Measurements from ENCODE around the gene ZFPM1. TPM values are rescaled to one million over a fixed set of nuclear protein-coding genes. Genes with fewer than 3 reads are reported as not detected.

Gene ZFPM1
- total RNA-seq, 2 experiments from 2014 or later, result 2.1 to 14.2 TPM

GRCh38 chr16:88449267-88449561, 3.9 kb upstream of the ZFPM1 start:
- TF ChIP-seq CTCF (conservative IDR thresholded peaks at IDR 0.05; ENCODE audit: low read length) (no peak), EZH2phosphoT487 (IDR thresholded peaks at IDR 0.05; ENCODE audit: borderline replicate concordance, low read depth, low read length) (no peak)
- Histone ChIP-seq H3K9me2 (ENCODE audit: insufficient read depth, low read length) (no peaks in the 10 kb centered on the region), H3K79me2 (ENCODE audit: insufficient read depth, low read depth, low read length) (0 out of 2 replicates have a peak, but pooled peaks cover 4% of the 10 kb centered on the region), H3K36me3 (ENCODE audit: insufficient read depth, low read length) (no peaks in the 10 kb centered on the region), H3K4me3 (ENCODE audit: low read depth, low read length, poor library complexity, severe bottlenecking) (no peak overlapping the region), H2AFZ (ENCODE audit: low read length) (peak overlapping the region; percentile 60; the same call in 1 of the 2 replicates), H3K27ac (ENCODE audit: low read depth, low read length, poor library complexity, severe bottlenecking) (no peak overlapping the region), H3K9me3 (ENCODE audit: low read length) (no peaks in the 10 kb centered on the region), H3K4me1 (ENCODE audit: insufficient read depth, low read length, poor library complexity, severe bottlenecking) (peaks cover 27% of the 10 kb centered on the region), H3K4me2 (ENCODE audit: low read length) (no peak overlapping the region; the same call in 1 of the 2 replicates), H4K20me1 (ENCODE audit: insufficient read depth, low read length) (no peaks in the 10 kb centered on the region)
- BruUV-seq (replicated peaks), result no TSS peak
- CTCF ChIA-PET (ENCODE audit: unreplicated experiment), result interaction anchor here (0.6 kb wide), 1 partner anchor 185 kb away, joined by 4 read pairs; no protein-coding TSS in a partner anchor
- POLR2A ChIA-PET, result no interaction called here
- no peak for DNase-seq (ENCODE audit: low spot score)
- intact Hi-C loops (cut with micrococcal nuclease; ENCODE audit: unreplicated experiment), result no loop called here

- Histone ChIP-seq H3K27ac (ENCODE audit: low read depth, low read length, poor library complexity, severe bottlenecking) (no peak overlapping the region), H2AFZ (ENCODE audit: low read length) (peak overlapping the region; percentile 42; the same call in 1 of the 2 replicates), H3K4me3 (ENCODE audit: low read depth, low read length, poor library complexity, severe bottlenecking) (peak overlapping the region; percentile 68), H3K4me2 (ENCODE audit: low read length) (peak overlapping the region; percentile 59), H4K20me1 (ENCODE audit: insufficient read depth, low read length) (no peaks in the 10 kb centered on the region), H3K4me1 (ENCODE audit: insufficient read depth, low read length, poor library complexity, severe bottlenecking) (peaks cover 49% of the 10 kb centered on the region), H3K9me2 (ENCODE audit: insufficient read depth, low read length) (no peaks in the 10 kb centered on the region), H3K79me2 (ENCODE audit: insufficient read depth, low read depth, low read length) (peaks cover 11% of the 10 kb centered on the region; the same call in 1 of the 2 replicates), H3K9me3 (ENCODE audit: low read length) (no peaks in the 10 kb centered on the region), H3K36me3 (ENCODE audit: insufficient read depth, low read length) (no peaks in the 10 kb centered on the region)
- BruUV-seq (replicated peaks), result no TSS peak
- intact Hi-C loops (cut with micrococcal nuclease; ENCODE audit: unreplicated experiment), result loop anchor here (2.0 to 10.0 kb wide), 3 partner anchors 105 to 213 kb away; partner anchors contain the start of genes MVD and ZC3H18
- ChIA-PET CTCF (ENCODE audit: unreplicated experiment) (no interaction called here), POLR2A (interaction anchor here (1.0 kb wide), 2 partner anchors 29 to 31 kb away, joined by 3 to 4 read pairs; no protein-coding TSS in a partner anchor)
- no peak for TF ChIP-seq CTCF (conservative IDR thresholded peaks at IDR 0.05; ENCODE audit: low read length)
- no peak for TF ChIP-seq EZH2phosphoT487 (IDR thresholded peaks at IDR 0.05; ENCODE audit: borderline replicate concordance, low read depth, low read length)
- DNase-seq (ENCODE audit: low spot score), result peak; percentile 44
Observed at GRCh38 chr16:88451586-88452481, 1.2 kb upstream of the ZFPM1 start.

Data from OCI-LY7 (cell line).